Upper lobe of left lung (tissue), 6 donors: ENCODE data around the gene FBXO41. TPM values are rescaled to one million over a fixed set of nuclear protein-coding genes. Genes with fewer than 3 reads are reported as not detected.

Experiments
- ATAC-seq, 2 donors: fragments of 200-7000 bp; cut with Tn5 transposase; one replicate each; pipeline ENCODE4 v1.9.1; 2022; ENCODE audit warnings: mild to moderate bottlenecking in 2 of 2, moderate library complexity in 2 of 2; ENCODE audit not compliant: low FRiP score in 2 of 2
- DNase-seq, 2 donors: peaks; one replicate each; pipeline ENCODE4 v3.0.0-alpha.2; 2019 to 2020
- H3K27ac ChIP-seq, 4 donors: fragments of 200-600 bp; sonication (generic); one replicate each; pipeline ENCODE4 v1.5.1; 2016 to 2019
- H3K27me3 ChIP-seq, 4 donors: fragments of 200-600 bp; sonication (generic); one replicate each; pipeline ENCODE4 v1.5.1; 2017 to 2019
- H3K36me3 ChIP-seq, 4 donors: fragments of 200-600 bp; sonication (generic); one replicate each; pipeline ENCODE4 v1.5.1; 2016 to 2019
- H3K4me1 ChIP-seq, 4 donors: fragments of 200-600 bp; sonication (generic); one replicate each; pipeline ENCODE4 v1.5.1; 2018 to 2019
- H3K4me3 ChIP-seq, 4 donors: fragments of 200-600 bp; sonication (generic); one replicate each; pipeline ENCODE4 v1.5.1; 2017 to 2019; ENCODE audit warnings: mild to moderate bottlenecking in 2 of 4, moderate library complexity in 1 of 4
- H3K9me3 ChIP-seq, 4 donors: fragments of 200-600 bp; sonication (generic); one replicate each; pipeline ENCODE4 v1.5.1; 2018 to 2019
- EP300 ChIP-seq, 4 donors: sonication (generic); formaldehyde crosslinking; IDR thresholded peaks; one replicate each; pipeline ENCODE4 v1.5.1; 2017; ENCODE audit warnings: antibody characterized with exemption in 4 of 4, control low read depth in 2 of 4
- POLR2A ChIP-seq, 4 donors: fragments of 450-650 bp; IDR thresholded peaks; one replicate each; pipeline ENCODE4 v1.5.1; 2016 to 2017; ENCODE audit warnings: antibody characterized with exemption in 4 of 4, mild to moderate bottlenecking in 2 of 4
- POLR2AphosphoS5 ChIP-seq, 2 donors: sonication (generic); formaldehyde crosslinking; IDR thresholded peaks; one replicate each; pipeline ENCODE4 v1.5.1; 2017; ENCODE audit warnings: antibody characterized with exemption in 2 of 2
- whole genome bisulfite sequencing, 2 donors: methylation state at CpG; one replicate each; pipeline ENCODE4 v1.1.5; 2017 to 2018; 5-methylcytosine and 5-hydroxymethylcytosine counted together
- total RNA-seq, 6 donors: library from RNA; depleted of rRNA in 4 of 6; stranded (reverse); fragments of >200 nt in 4 of 6; gene quantifications; one replicate each; pipeline versions ENCODE4 v1.1.0 to v1.2.1, GENCODE V29; 2016 to 2021
- TF ChIP-seq, protein P1 (sequence below), 6 experiments: fragments of 450-650 bp in 4 of 6; fragments of 200-600 bp in 2 of 6; sonication (generic) in 2 of 6; IDR thresholded peaks; one replicate each; pipeline ENCODE4 v1.5.1; 2016 to 2019; ENCODE audit warnings: antibody characterized with exemption in 6 of 6
- donor health status: DM: no; HTN: no; CAD: no; lungs with moderate emphysema.
- donor health status: DM: no; HTN: yes; CAD: no; lungs with severe emphysema.

FBXO41 gene
- total RNA-seq, 6 donors from 2014 or later: 1.5 to 9.4 (median 3.9) TPM

DNA sequence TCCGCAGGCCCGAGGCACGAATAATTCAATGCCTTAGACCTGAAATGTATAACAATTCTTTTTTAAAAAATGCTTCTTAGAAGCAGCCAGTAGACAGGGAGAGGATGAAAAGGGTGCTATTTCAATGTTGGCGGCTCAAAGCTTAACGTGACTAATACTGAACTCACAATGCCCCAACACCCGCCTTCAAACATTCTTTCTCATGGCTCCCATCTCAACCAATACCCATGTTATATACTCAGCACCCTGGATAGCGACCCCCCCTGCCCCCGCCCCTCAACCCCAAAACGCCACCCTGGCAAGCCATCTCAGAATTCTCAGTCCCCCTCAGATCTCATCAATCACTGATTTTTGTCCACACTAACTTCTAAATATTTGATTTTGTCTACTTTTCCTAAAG, 4.4 kb downstream of the FBXO41 start:
- peaks cover 0 to 6% (median 1%) of the 10 kb centered on the region in 4 donors for H3K27me3 ChIP-seq
- H3K27ac ChIP-seq: no peak overlapping the region
- H3K9me3 ChIP-seq: no peaks in the 10 kb centered on the region
- no peak overlapping the region for H3K4me3 ChIP-seq
- 71 to 83% methylated on average over 9 of the region's 9 CpGs for WGBS, 2 donors
- DNase-seq (no peak), ATAC-seq (no peak)
- no peaks in the 10 kb centered on the region for H3K36me3 ChIP-seq
- peaks cover 9 to 16% (median 15%) of the 10 kb centered on the region in 4 donors for H3K4me1 ChIP-seq
- no peak for TF ChIP-seq POLR2A (IDR thresholded peaks at IDR 0.05)
- no peak for TF ChIP-seq POLR2AphosphoS5 (IDR thresholded peaks at IDR 0.05)
- no peak for TF ChIP-seq EP300 (IDR thresholded peaks at IDR 0.05)
- TF ChIP-seq, protein P1, sequence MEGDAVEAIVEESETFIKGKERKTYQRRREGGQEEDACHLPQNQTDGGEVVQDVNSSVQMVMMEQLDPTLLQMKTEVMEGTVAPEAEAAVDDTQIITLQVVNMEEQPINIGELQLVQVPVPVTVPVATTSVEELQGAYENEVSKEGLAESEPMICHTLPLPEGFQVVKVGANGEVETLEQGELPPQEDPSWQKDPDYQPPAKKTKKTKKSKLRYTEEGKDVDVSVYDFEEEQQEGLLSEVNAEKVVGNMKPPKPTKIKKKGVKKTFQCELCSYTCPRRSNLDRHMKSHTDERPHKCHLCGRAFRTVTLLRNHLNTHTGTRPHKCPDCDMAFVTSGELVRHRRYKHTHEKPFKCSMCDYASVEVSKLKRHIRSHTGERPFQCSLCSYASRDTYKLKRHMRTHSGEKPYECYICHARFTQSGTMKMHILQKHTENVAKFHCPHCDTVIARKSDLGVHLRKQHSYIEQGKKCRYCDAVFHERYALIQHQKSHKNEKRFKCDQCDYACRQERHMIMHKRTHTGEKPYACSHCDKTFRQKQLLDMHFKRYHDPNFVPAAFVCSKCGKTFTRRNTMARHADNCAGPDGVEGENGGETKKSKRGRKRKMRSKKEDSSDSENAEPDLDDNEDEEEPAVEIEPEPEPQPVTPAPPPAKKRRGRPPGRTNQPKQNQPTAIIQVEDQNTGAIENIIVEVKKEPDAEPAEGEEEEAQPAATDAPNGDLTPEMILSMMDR (IDR thresholded peaks at IDR 0.05): no peak

DNA sequence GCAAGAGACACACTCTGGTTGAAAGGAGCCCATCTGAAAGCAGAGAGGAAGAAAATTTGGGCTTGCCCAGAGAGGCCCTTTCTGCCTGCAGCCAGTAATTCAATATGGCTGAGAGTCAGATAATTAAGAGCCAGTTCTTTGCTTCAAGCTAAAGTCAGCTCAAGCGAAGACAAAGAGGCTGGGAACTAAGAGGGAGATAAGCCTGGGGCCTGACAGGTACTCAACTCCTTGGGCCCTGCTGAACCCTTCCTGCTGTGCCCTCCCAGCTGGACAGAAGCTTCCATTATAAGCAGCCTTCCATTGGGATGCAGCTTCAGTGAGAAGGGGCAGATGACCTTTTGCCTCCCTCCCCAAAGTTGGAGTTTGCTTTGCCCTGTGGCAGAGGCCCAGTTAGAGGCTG, 12.0 kb downstream of the FBXO41 start:
- no peak for ATAC-seq
- TF ChIP-seq, protein P1 (IDR thresholded peaks at IDR 0.05): no peak
- TF ChIP-seq POLR2A (IDR thresholded peaks at IDR 0.05): no peak
- TF ChIP-seq EP300 (IDR thresholded peaks at IDR 0.05): no peak
- H3K27me3 ChIP-seq: peaks cover 0 to 18% (median 1%) of the 10 kb centered on the region in 4 donors
- peaks cover 5 to 13% (median 6%) of the 10 kb centered on the region in 4 donors for H3K4me1 ChIP-seq
- H3K27ac ChIP-seq: no peak overlapping the region
- 67 to 93% methylated on average over 1 of the region's 1 CpG for WGBS, 2 donors
- no peak overlapping the region for H3K4me3 ChIP-seq
- no peak for DNase-seq
- no peaks in the 10 kb centered on the region for H3K36me3 ChIP-seq
- no peaks in the 10 kb centered on the region for H3K9me3 ChIP-seq

DNA sequence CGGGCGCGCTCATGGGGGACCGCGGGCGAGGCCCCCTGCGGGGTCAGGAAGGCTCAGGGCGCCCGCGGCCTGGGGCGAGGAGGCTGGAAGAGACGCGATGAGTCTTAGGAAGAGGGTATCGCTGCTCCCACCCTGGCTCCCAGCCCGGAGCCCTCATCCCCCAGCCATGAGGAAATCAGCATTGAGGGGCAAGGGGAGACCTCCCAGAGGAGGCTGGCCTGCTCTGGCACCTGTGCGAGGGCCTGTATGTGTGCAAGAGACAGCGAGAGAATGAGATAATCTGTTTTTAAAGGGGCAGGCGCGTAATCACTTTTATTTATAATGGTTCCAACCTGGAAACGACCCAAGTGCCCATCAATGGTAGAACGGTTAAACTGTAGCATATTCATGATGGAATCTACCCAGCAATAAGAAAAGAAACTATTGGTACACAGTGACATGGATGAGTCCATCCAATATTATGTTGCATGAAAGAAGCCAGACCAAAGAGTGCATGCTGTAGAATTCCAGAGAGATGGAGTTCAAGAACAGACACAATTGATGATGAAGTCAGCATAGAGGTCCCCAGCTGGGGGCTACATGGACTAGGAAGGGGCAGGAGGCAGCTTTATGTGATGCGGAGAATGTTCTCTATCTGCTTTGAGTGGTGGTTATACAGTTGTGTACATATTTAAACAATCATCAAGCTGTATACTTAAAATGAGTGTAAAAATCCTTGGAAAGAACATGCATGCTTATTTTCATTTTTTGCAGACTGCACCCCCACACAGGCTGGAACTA, 14.4 kb downstream of the FBXO41 start:
- no peak for ATAC-seq
- peaks cover 0 to 18% (median 1%) of the 10 kb centered on the region in 4 donors for H3K27me3 ChIP-seq

DNA sequence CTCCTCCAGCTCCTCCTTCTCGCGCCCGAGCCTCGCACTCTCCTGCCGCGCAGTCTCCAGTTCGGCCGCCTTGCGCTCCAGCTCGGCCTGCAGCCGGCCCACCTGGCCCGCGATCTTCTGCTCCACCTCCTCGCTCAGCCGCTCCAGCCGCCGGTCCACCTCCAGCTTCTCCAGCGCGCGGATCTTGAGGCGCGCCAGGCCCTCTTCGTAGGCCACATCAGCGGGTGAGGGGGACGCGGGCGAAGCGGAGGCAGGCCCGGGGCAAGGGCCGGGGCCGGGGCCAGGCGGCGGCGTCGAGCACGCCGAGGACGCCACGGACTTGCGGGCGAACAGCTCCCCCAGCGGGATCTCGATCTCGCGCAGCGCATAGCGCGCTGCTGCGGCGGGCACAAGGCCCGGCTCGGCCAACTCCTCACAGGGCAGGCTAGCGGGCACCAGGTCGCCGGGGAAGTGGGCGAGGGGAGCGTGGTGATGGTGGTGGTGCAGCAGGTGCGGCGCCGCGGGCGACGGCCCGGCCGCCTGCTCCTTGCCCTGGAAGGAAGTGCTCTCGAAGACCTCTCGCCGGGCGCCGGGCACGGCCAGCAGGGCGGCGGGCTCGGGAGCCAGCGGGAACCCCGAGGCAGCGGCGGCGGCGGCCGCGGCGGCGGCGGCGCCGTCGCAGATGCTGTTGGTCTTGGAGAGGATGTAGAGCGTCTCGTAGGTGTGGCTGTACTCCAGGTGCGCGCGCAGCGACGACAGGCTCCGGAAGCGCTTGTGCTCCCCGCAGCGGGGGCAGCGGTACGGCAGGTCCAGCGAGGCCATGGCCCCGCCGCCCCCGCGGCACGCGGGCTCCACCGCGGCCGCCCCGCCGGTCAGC, 15.2 kb downstream of the FBXO41 start:
- Histone ChIP-seq H3K9me3 (no peaks in the 10 kb centered on the region), H3K4me3 (peak overlapping the region in 3 of 4 donors; percentile 22 to 38 (median 28)), H3K36me3 (no peaks in the 10 kb centered on the region), H3K27me3 (peaks cover 0 to 18% (median 1%) of the 10 kb centered on the region in 4 donors), H3K4me1 (peaks cover 5 to 13% (median 6%) of the 10 kb centered on the region in 4 donors), H3K27ac (no peak overlapping the region)
- no peak for TF ChIP-seq POLR2AphosphoS5 (IDR thresholded peaks at IDR 0.05)
- TF ChIP-seq EP300 (IDR thresholded peaks at IDR 0.05): no peak
- TF ChIP-seq, protein P1 (IDR thresholded peaks at IDR 0.05): peak in 2 of 6 experiments; percentile 13 to 19
- 21 to 60% methylated on average over 20 to 62 of the region's 113 CpGs for WGBS, 2 donors
- ATAC-seq (peak in 1 of 2 donors; percentile 16), DNase-seq (peak; percentile 35 to 91)

More for the DNA sequence above, 14.4 kb downstream of the FBXO41 start:
- DNase-seq: no peak
- Histone ChIP-seq H3K27ac (no peak overlapping the region), H3K4me1 (peaks cover 5 to 13% (median 6%) of the 10 kb centered on the region in 4 donors), H3K36me3 (no peaks in the 10 kb centered on the region), H3K9me3 (no peaks in the 10 kb centered on the region), H3K4me3 (peak overlapping the region in 3 of 4 donors; percentile 22 to 38 (median 28))
- WGBS, 2 donors: 32 to 52% methylated on average over 9 to 19 of the region's 22 CpGs
- TF ChIP-seq POLR2AphosphoS5 (IDR thresholded peaks at IDR 0.05) (no peak), POLR2A (IDR thresholded peaks at IDR 0.05) (no peak), EP300 (IDR thresholded peaks at IDR 0.05) (no peak)
- TF ChIP-seq, protein P1 (IDR thresholded peaks at IDR 0.05): no peak
